Gastroesophageal sphincter (tissue), 3 donors: ENCODE results near the gene BICC1.

ENCODE experiments used
- CTCF ChIP-seq, 4 experiments: fragments of 200-600 bp in 2 of 4; fragments of 450-650 bp in 2 of 4; sonication (generic) in 1 of 4; IDR thresholded peaks; one replicate each; pipeline ENCODE4 v1.5.1; 2017 to 2019; ENCODE audit warnings: antibody characterized with exemption in 4 of 4, mild to moderate bottlenecking in 2 of 4, moderate library complexity in 2 of 4
- POLR2A ChIP-seq, 2 donors: fragments of 450-650 bp; IDR thresholded peaks; one replicate each; pipeline ENCODE4 v1.6.1; 2017; ENCODE audit warnings: antibody characterized with exemption in 2 of 2, mild to moderate bottlenecking in 2 of 2, moderate library complexity in 1 of 2

- no peak for TF ChIP-seq POLR2A (IDR thresholded peaks at IDR 0.05)
- no peak for TF ChIP-seq CTCF (IDR thresholded peaks at IDR 0.05)
Measured at GRCh38 chr10:58747687-58748086, 235.0 kb downstream of the BICC1 start.
